A673 (cell line): Measurements from ENCODE around the gene BSN. TPM values are rescaled to one million over a fixed set of nuclear protein-coding genes. Genes with fewer than 3 reads are reported as not detected.

ENCODE experiments used
- BruUV-seq: library from RNA; stranded (reverse); fragments of 400-500 nt; replicated peaks from 2 replicates; lab custom pipeline; 2021; lab: Mats Ljungman, UMichigan
- CTCF ChIA-PET: fragments of 300-600 bp; sonication (Branson Sonifier 250); formaldehyde crosslinking; loops from one replicate; lab custom pipeline; 2022; ENCODE audit warnings: antibody characterized with exemption; lab: Charles Lee
- POLR2A ChIA-PET: fragments of 300-600 bp; sonication (Branson Sonifier 250); formaldehyde crosslinking; loops from one replicate; lab custom pipeline; 2022; ENCODE audit warnings: antibody characterized with exemption; ENCODE audit not compliant: low non-redundant PET; lab: Charles Lee
- DNase-seq: peaks from one replicate; pipeline ENCODE4 v3.0.0-alpha.2; 2015; ENCODE audit warnings: low spot score
- H3K27ac ChIP-seq: fragments of 200-600 bp; sonication (generic); 2 replicates; pipeline ENCODE4 v1.5.1; 2016; ENCODE audit warnings: mixed run types, low read depth, mild to moderate bottlenecking, mixed read lengths, antibody characterized with exemption, low read length; ENCODE audit not compliant: poor library complexity, severe bottlenecking
- H3K27me3 ChIP-seq: fragments of 200-600 bp; sonication (generic); replicated peaks from 2 replicates; pipeline ENCODE4 v1.6.1; 2017; ENCODE audit warnings: mixed run types, low read depth, mild to moderate bottlenecking, mixed read lengths, antibody characterized with exemption, low read length; ENCODE audit not compliant: insufficient read depth, poor library complexity
- H3K36me3 ChIP-seq: fragments of 200-600 bp; sonication (generic); 2 replicates; pipeline ENCODE4 v1.6.1; 2016; ENCODE audit warnings: mixed run types, mild to moderate bottlenecking, mixed read lengths, antibody characterized with exemption, low read length; ENCODE audit not compliant: insufficient read depth, poor library complexity, severe bottlenecking
- H3K4me1 ChIP-seq: fragments of 200-600 bp; sonication (generic); 2 replicates; pipeline ENCODE4 v1.6.1; 2017; ENCODE audit warnings: mixed run types, mild to moderate bottlenecking, mixed read lengths, antibody characterized with exemption, low read length; ENCODE audit not compliant: insufficient read depth, poor library complexity, severe bottlenecking
- H3K4me3 ChIP-seq: fragments of 200-600 bp; sonication (generic); 2 replicates; pipeline ENCODE4 v1.5.1; 2016; ENCODE audit warnings: low read depth, mixed run types, mild to moderate bottlenecking, mixed read lengths, low read length; ENCODE audit not compliant: poor library complexity, severe bottlenecking
- H3K9me3 ChIP-seq: fragments of 200-600 bp; sonication (generic); 2 replicates; pipeline ENCODE4 v1.6.1; 2016; ENCODE audit warnings: mixed run types, low read depth, mild to moderate bottlenecking, mixed read lengths, antibody characterized with exemption, low read length; ENCODE audit not compliant: poor library complexity, severe bottlenecking
- EZH2 ChIP-seq: fragments of 200-600 bp; sonication (generic); IDR thresholded peaks from 2 replicates; pipeline ENCODE4 v1.6.1; 2017; ENCODE audit warnings: borderline replicate concordance, low read depth, mild to moderate bottlenecking, mixed read lengths, antibody characterized with exemption, low read length; ENCODE audit not compliant: poor library complexity, severe bottlenecking
- intact Hi-C: fragments of 100-400 bp; cut with micrococcal nuclease; formaldehyde crosslinking; loops from one replicate; pipeline ENCODE4 v1.10.0; 2022; ENCODE audit not compliant: unreplicated experiment
- total RNA-seq: library from RNA; stranded (reverse); gene quantifications from 2 replicates; pipeline ENCODE4 v1.2.3, GENCODE V29; 2021
- TF ChIP-seq, protein P1 (sequence below): fragments of 300-800, 200-600 bp; sonication (generic); conservative IDR thresholded peaks from 2 replicates; pipeline ENCODE4 v1.5.1; 2017; ENCODE audit warnings: low read depth, mild to moderate bottlenecking, antibody characterized with exemption, low read length, moderate library complexity, mixed read lengths

BSN gene
- total RNA-seq, 1 experiment from 2014 or later = 1.4 TPM

GRCh38 chr3:49648354-49649019 is 94.2 kb downstream of the BSN start:
- Histone ChIP-seq H3K27me3 (no peaks in the 10 kb centered on the region), H3K36me3 (no peaks in the 10 kb centered on the region), H3K9me3 (no peaks in the 10 kb centered on the region), H3K4me3 (no peak overlapping the region), H3K27ac (no peak overlapping the region), H3K4me1 (no peaks in the 10 kb centered on the region)
- POLR2A ChIA-PET = no interaction called here
- TF ChIP-seq, protein P1, sequence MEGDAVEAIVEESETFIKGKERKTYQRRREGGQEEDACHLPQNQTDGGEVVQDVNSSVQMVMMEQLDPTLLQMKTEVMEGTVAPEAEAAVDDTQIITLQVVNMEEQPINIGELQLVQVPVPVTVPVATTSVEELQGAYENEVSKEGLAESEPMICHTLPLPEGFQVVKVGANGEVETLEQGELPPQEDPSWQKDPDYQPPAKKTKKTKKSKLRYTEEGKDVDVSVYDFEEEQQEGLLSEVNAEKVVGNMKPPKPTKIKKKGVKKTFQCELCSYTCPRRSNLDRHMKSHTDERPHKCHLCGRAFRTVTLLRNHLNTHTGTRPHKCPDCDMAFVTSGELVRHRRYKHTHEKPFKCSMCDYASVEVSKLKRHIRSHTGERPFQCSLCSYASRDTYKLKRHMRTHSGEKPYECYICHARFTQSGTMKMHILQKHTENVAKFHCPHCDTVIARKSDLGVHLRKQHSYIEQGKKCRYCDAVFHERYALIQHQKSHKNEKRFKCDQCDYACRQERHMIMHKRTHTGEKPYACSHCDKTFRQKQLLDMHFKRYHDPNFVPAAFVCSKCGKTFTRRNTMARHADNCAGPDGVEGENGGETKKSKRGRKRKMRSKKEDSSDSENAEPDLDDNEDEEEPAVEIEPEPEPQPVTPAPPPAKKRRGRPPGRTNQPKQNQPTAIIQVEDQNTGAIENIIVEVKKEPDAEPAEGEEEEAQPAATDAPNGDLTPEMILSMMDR = no peak
- TF ChIP-seq EZH2 = no peak
- BruUV-seq = no TSS peak
- no peak for DNase-seq
- intact Hi-C loops = no loop called here
- CTCF ChIA-PET = no interaction called here

GRCh38 chr3:49649576-49649975 is 95.3 kb downstream of the BSN start:
- no peak for DNase-seq
- H3K27ac ChIP-seq = no peak overlapping the region
- H3K9me3 ChIP-seq = no peaks in the 10 kb centered on the region
- intact Hi-C loops = no loop called here
- H3K4me3 ChIP-seq = no peak overlapping the region
- CTCF ChIA-PET = no interaction called here
- no peaks in the 10 kb centered on the region for H3K27me3 ChIP-seq
- no peaks in the 10 kb centered on the region for H3K36me3 ChIP-seq
- no TSS peak for BruUV-seq
- POLR2A ChIA-PET = no interaction called here
- TF ChIP-seq, protein P1 = no peak
- TF ChIP-seq EZH2 = no peak
- no peaks in the 10 kb centered on the region for H3K4me1 ChIP-seq

- Histone ChIP-seq H3K36me3 (no peaks in the 10 kb centered on the region), H3K4me3 (no peak overlapping the region), H3K27ac (no peak overlapping the region), H3K4me1 (no peaks in the 10 kb centered on the region), H3K9me3 (no peaks in the 10 kb centered on the region), H3K27me3 (no peaks in the 10 kb centered on the region)
- DNase-seq = no peak
- ChIA-PET POLR2A (no interaction called here), CTCF (no interaction called here)
- no TSS peak for BruUV-seq
- TF ChIP-seq, protein P1 = no peak
- TF ChIP-seq EZH2 = no peak
- intact Hi-C loops = no loop called here
These were observed 95.9 kb downstream of the BSN start for GRCh38 chr3:49650177-49650576.
